Keratinocyte (primary cell): ENCODE measurements around the gene ZNF226. TPM values are rescaled to one million over a fixed set of nuclear protein-coding genes. Genes with fewer than 3 reads are reported as not detected.

Source experiments
- DNase-seq: peaks from one replicate; pipeline ENCODE4 v3.0.0-alpha.2; 2011; ENCODE audit warnings: low read depth, missing footprints, low spot score
- FAIRE-seq: peaks from 2 replicates; lab custom pipeline; 2011; peaks lifted over from hg19 to GRCh38; lab: Jason Lieb, UNC
- H2AFZ ChIP-seq: 2 replicates; pipeline ENCODE4 v1.6.0; 2012; ENCODE audit warnings: low read length, control low read depth, inconsistent platforms; ENCODE audit not compliant: control insufficient read depth
- H3K27ac ChIP-seq: 2 replicates; pipeline ENCODE4 v1.5.1; 2011; ENCODE audit warnings: low read length; ENCODE audit not compliant: control insufficient read depth, insufficient read depth
- H3K27me3 ChIP-seq: 3 replicates; pipeline ENCODE4 v1.6.0; 2011; ENCODE audit warnings: low read length; ENCODE audit not compliant: control insufficient read depth, insufficient read depth; ENCODE audit errors: extremely low read depth
- H3K36me3 ChIP-seq, 2 experiments: 2 replicates in 1 of 2; 3 replicates in 1 of 2; pipeline ENCODE4 v1.5.1; 2011; ENCODE audit warnings: low read length in 2 of 2, mild to moderate bottlenecking in 1 of 2; ENCODE audit not compliant: control insufficient read depth in 2 of 2, insufficient read depth in 2 of 2; ENCODE audit errors: extremely low read depth in 1 of 2
- H3K4me1 ChIP-seq: 3 replicates; pipeline ENCODE4 v1.5.1; 2011; ENCODE audit warnings: low read length; ENCODE audit not compliant: control insufficient read depth, insufficient read depth; ENCODE audit errors: extremely low read depth
- H3K4me2 ChIP-seq: 3 replicates; pipeline ENCODE4 v1.6.0; 2011; ENCODE audit warnings: low read depth, low read length; ENCODE audit not compliant: control insufficient read depth, insufficient read depth; ENCODE audit errors: extremely low read depth
- H3K4me3 ChIP-seq, 3 experiments: fragments of 200-600 bp in 1 of 3; sonication (generic) in 1 of 3; 2 replicates in 2 of 3; 3 replicates in 1 of 3; pipeline ENCODE4 v1.5.1; 2011 to 2016; ENCODE audit warnings: low read length in 3 of 3, mild to moderate bottlenecking in 3 of 3, control low read depth in 2 of 3, inconsistent platforms in 1 of 3, low read depth in 1 of 3, mixed read lengths in 1 of 3, mixed run types in 1 of 3, moderate library complexity in 1 of 3; ENCODE audit not compliant: control insufficient read depth in 2 of 3, insufficient read depth in 2 of 3; ENCODE audit errors: extremely low read depth in 1 of 3
- H3K79me2 ChIP-seq: 2 replicates; pipeline ENCODE4 v1.6.0; 2012; ENCODE audit warnings: low read length; ENCODE audit not compliant: control insufficient read depth, insufficient read depth
- H3K9ac ChIP-seq: 3 replicates; pipeline ENCODE4 v1.6.0; 2011; ENCODE audit warnings: low read length; ENCODE audit not compliant: control insufficient read depth, insufficient read depth; ENCODE audit errors: extremely low read depth
- H3K9me1 ChIP-seq: 3 replicates; pipeline ENCODE4 v1.6.0; 2011; ENCODE audit warnings: low read length; ENCODE audit not compliant: control insufficient read depth, insufficient read depth; ENCODE audit errors: extremely low read depth
- H3K9me3 ChIP-seq: 2 replicates; pipeline ENCODE4 v1.5.1; 2012; ENCODE audit warnings: low read depth, low read length; ENCODE audit not compliant: control insufficient read depth
- H4K20me1 ChIP-seq: 3 replicates; pipeline ENCODE4 v1.6.0; 2011; ENCODE audit warnings: low read length; ENCODE audit not compliant: control insufficient read depth, insufficient read depth; ENCODE audit errors: extremely low read depth
- CTCF ChIP-seq, 3 experiments: IDR thresholded peaks in 1 of 3; conservative IDR thresholded peaks in 1 of 3; optimal IDR thresholded peaks in 1 of 3; 2 replicates in 2 of 3; 3 replicates in 1 of 3; pipeline versions ENCODE3 to v1.5.1; 2011; ENCODE audit warnings: low read length in 3 of 3, mild to moderate bottlenecking in 3 of 3, moderate library complexity in 2 of 3, control low read depth in 1 of 3, inconsistent platforms in 1 of 3; ENCODE audit not compliant: insufficient read depth in 2 of 3; ENCODE audit errors: extremely low read depth in 1 of 3
- EZH2 ChIP-seq: IDR thresholded peaks from one replicate; pipeline ENCODE4 v1.6.1; 2012; ENCODE audit warnings: inconsistent platforms, mild to moderate bottlenecking, low read length, moderate library complexity
- dilution Hi-C: fragments of 300-500 bp; cut with MboI; formaldehyde crosslinking; loops from one replicate; pipeline ENCODE4 v1.7.0; 2020; ENCODE audit warnings: low sequenced_read_pairs; ENCODE audit not compliant: extremely low pct_ligation_motif_present
- polyA plus RNA-seq, 5 experiments: library from polyadenylated mRNA; depleted of rRNA in 3 of 5; stranded (reverse) in 3 of 5; stranded (forward) in 1 of 5; unstranded in 1 of 5; fragments of >200 nt; gene quantifications; 1 replicate in 1 of 5; 2 replicates in 3 of 5; 3 replicates in 1 of 5; pipeline versions ENCODE4 v1.2.1 to v1.2.3, GENCODE V29; 2011 to 2012; ENCODE audit warnings: missing spikeins in 2 of 5, low read depth in 1 of 5, low replicate concordance in 1 of 5

Gene ZNF226
- polyA plus RNA-seq, 1 donor (not counting 4 experiments of a cell fraction or from before 2014, with no cell fraction given), result 16.4 TPM

GRCh38 chr19:44204772-44205171, 39.9 kb downstream of the ZNF226 start:
- FAIRE-seq, result no peak
- dilution Hi-C loops, result no loop called here
- H3K4me1 ChIP-seq, result peaks cover 8% of the 10 kb centered on the region

GRCh38 chr19:44207126-44207803, 42.4 kb downstream of the ZNF226 start:
- DNase-seq (peak; percentile 74), FAIRE-seq (peak; percentile 90)
- dilution Hi-C loops, result no loop called here
- no peaks in the 10 kb centered on the region for H3K79me2 ChIP-seq
- H3K9me3 ChIP-seq, result no peaks in the 10 kb centered on the region
- peak overlapping the region; percentile 73 for H3K4me2 ChIP-seq
- H3K4me3 ChIP-seq, result peak overlapping the region; percentile 56 to 80 (median 72)
- peak overlapping the region; percentile 77 for H2AFZ ChIP-seq
- no peak for TF ChIP-seq EZH2
- TF ChIP-seq CTCF (optimal IDR thresholded peaks at IDR 0.05 in 1 of 3, IDR thresholded peaks at IDR 0.05 in 1 of 3, conservative IDR thresholded peaks at IDR 0.05 in 1 of 3; ENCODE audit: extremely low read depth in 1 of 3, insufficient read depth in 2 of 3, low read length in 3 of 3), result no peak
- no peaks in the 10 kb centered on the region for H4K20me1 ChIP-seq
- no peaks in the 10 kb centered on the region for H3K9me1 ChIP-seq
- peak overlapping the region; percentile 35 for H3K27ac ChIP-seq
- H3K4me1 ChIP-seq, result peaks cover 8% of the 10 kb centered on the region
- no peaks in the 10 kb centered on the region for H3K27me3 ChIP-seq
- H3K36me3 ChIP-seq, result no peaks in the 10 kb centered on the region
- peak overlapping the region; percentile 71 for H3K9ac ChIP-seq

More at GRCh38 chr19:44204772-44205171, 39.9 kb downstream of the ZNF226 start:
- H2AFZ ChIP-seq, result no peak overlapping the region
- H3K27ac ChIP-seq, result no peak overlapping the region
- H3K9me3 ChIP-seq, result no peaks in the 10 kb centered on the region
- no peaks in the 10 kb centered on the region for H4K20me1 ChIP-seq
- H3K79me2 ChIP-seq, result no peaks in the 10 kb centered on the region
- no peaks in the 10 kb centered on the region for H3K27me3 ChIP-seq
- DNase-seq, result no peak
- no peak overlapping the region for H3K4me3 ChIP-seq
- TF ChIP-seq CTCF (optimal IDR thresholded peaks at IDR 0.05 in 1 of 3, IDR thresholded peaks at IDR 0.05 in 1 of 3, conservative IDR thresholded peaks at IDR 0.05 in 1 of 3; ENCODE audit: extremely low read depth in 1 of 3, insufficient read depth in 2 of 3, low read length in 3 of 3), result no peak
- H3K36me3 ChIP-seq, result no peaks in the 10 kb centered on the region
- H3K9me1 ChIP-seq, result no peaks in the 10 kb centered on the region
- H3K4me2 ChIP-seq, result no peak overlapping the region
- H3K9ac ChIP-seq, result no peak overlapping the region
